GM10266 (cell line): Measurements from ENCODE around the gene PROK2.

Experiments
- DNase-seq: peaks from one replicate; pipeline ENCODE4 v3.0.0; 2012; ENCODE audit errors: extremely low spot score
- CTCF ChIP-seq: IDR thresholded peaks from 2 replicates; pipeline ENCODE4 v1.5.1; 2012; ENCODE audit warnings: mild to moderate bottlenecking, low read depth; ENCODE audit not compliant: control insufficient read depth, insufficient read depth; ENCODE audit errors: missing control alignments

PROK2 gene

GRCh38 chr3:71759401-71759800 lies 25.5 kb downstream of the PROK2 start:
- TF ChIP-seq CTCF = no peak
- no peak for DNase-seq

- no peak for DNase-seq
- TF ChIP-seq CTCF = no peak
These were observed 26.9 kb downstream of the PROK2 start for GRCh38 chr3:71758091-71758490.

- no peak for DNase-seq
- TF ChIP-seq CTCF = no peak
These were observed 30.2 kb downstream of the PROK2 start for GRCh38 chr3:71754610-71755253.

- DNase-seq = peak; percentile 44
- no peak for TF ChIP-seq CTCF
These were observed 31.0 kb downstream of the PROK2 start, which contains the start of gene GPR27 for GRCh38 chr3:71753701-71754609. Gene GPR27, plus strand, starts transcription at chr3:71753855. Its CDS starts 195 bp downstream, at chr3:71754050.

GRCh38 chr3:71752831-71753700 lies 31.9 kb downstream of the PROK2 start:
- no peak for DNase-seq
- TF ChIP-seq CTCF = no peak

GRCh38 chr3:71751602-71752001 lies 33.3 kb downstream of the PROK2 start:
- DNase-seq = no peak
- TF ChIP-seq CTCF = no peak
